ENCODE measurements around the gene MUCL3. TPM values are rescaled to one million over a fixed set of nuclear protein-coding genes. Genes with fewer than 3 reads are reported as not detected.

The MUCL3 gene
- total and polyA plus RNA-seq, 2 of the 8 experiments (the other 6 are each of a cell fraction or from before 2014, with no cell fraction given): 0.15 to 0.37 TPM

DNA sequence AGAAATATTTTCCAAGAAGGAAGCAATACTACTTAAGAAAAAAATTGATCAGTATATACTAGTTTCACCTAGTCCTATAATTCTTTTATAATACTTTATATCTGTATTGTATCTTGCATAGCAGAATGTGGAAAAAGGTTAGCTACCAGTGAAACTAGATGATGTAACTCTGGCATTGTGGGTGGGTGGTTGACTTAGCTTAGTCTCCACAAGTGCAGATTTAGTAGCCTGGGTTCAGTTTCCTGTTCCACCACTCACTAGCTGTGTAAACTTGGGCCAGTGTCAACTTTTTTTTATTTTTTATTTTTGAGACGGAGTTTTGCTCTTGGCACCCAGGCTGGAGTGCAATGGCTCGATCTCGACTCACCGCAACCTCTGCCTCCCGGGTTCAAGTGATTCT is 44.7 kb downstream of the MUCL3 start (continued):
- TF ChIP-seq CHD7 (IDR thresholded peaks at IDR 0.05; ENCODE audit: insufficient replicate concordance, low read length) (no peak), POLR2AphosphoS5 (IDR thresholded peaks at IDR 0.05; ENCODE audit: low read depth, low read length) (no peak), POU5F1 (IDR thresholded peaks at IDR 0.05; ENCODE audit: low read depth, low read length) (no peak), ATF2 (IDR thresholded peaks at IDR 0.05; ENCODE audit: low read length) (no peak), GTF2F1 (IDR thresholded peaks at IDR 0.05; ENCODE audit: borderline replicate concordance, low read depth, low read length) (no peak), ASH2L (IDR thresholded peaks at IDR 0.05; ENCODE audit: low read length) (no peak), CBX8 (IDR thresholded peaks at IDR 0.05; ENCODE audit: borderline replicate concordance, low read depth, low read length) (no peak), CHD2 (IDR thresholded peaks at IDR 0.05; ENCODE audit: low read length) (no peak), POLR2A (IDR thresholded peaks at IDR 0.05; ENCODE audit: control extremely low read depth in 1 of 2, low read depth in 2 of 2, low read length in 2 of 2) (no peak), YY1 (IDR thresholded peaks at IDR 0.05; ENCODE audit: low read depth, low read length) (no peak)
- TF ChIP-seq, protein P1, sequence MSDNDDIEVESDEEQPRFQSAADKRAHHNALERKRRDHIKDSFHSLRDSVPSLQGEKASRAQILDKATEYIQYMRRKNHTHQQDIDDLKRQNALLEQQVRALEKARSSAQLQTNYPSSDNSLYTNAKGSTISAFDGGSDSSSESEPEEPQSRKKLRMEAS (IDR thresholded peaks at IDR 0.05): no peak

Measured in H1 (cell line).